ENCODE measurements around the gene ITM2A. TPM values are rescaled to one million over a fixed set of nuclear protein-coding genes. Genes with fewer than 3 reads are reported as not detected.

Gene ITM2A
- polyA plus RNA-seq (2013, experiment 1 of 2; ENCODE audit: insufficient read length): 1.8 TPM
- polyA plus RNA-seq (2013, experiment 2 of 2; ENCODE audit: insufficient read length): 2.7 TPM

GRCh38 chrX:79366873-79367749 lies at the start of gene ITM2A:
Gene ITM2A (minus strand): TSS chrX:79367334. CDS start chrX:79367215, 119 bp downstream.
- peak; percentile 1 for DNase-seq

GRCh38 chrX:79415056-79415455 lies 47.9 kb upstream of the ITM2A start:
- DNase-seq: no peak

GRCh38 chrX:79413963-79414362 lies 46.8 kb upstream of the ITM2A start:
- no peak for DNase-seq

- DNase-seq: peak; percentile 1
Measured at GRCh38 chrX:79412972-79413371, 45.8 kb upstream of the ITM2A start.

- DNase-seq: no peak
Measured at GRCh38 chrX:79412166-79412565, 45.0 kb upstream of the ITM2A start.

- DNase-seq: no peak
Measured at GRCh38 chrX:79409657-79410056, 42.5 kb upstream of the ITM2A start.

GRCh38 chrX:79408623-79409322 lies 41.6 kb upstream of the ITM2A start:
- DNase-seq: no peak

GRCh38 chrX:79400623-79401022 lies 33.5 kb upstream of the ITM2A start:
- no peak for DNase-seq

- DNase-seq: no peak
Measured at GRCh38 chrX:79375340-79375739, 8.2 kb upstream of the ITM2A start.

GRCh38 chrX:79371640-79372039 lies 4.5 kb upstream of the ITM2A start:
- no peak for DNase-seq

- no peak for DNase-seq
Measured at GRCh38 chrX:79371101-79371500, 4.0 kb upstream of the ITM2A start.

- no peak for DNase-seq
Measured at GRCh38 chrX:79369871-79370270, 2.7 kb upstream of the ITM2A start.

- DNase-seq: peak; percentile 17
Measured at GRCh38 chrX:79368441-79368840, 1.3 kb upstream of the ITM2A start.

GRCh38 chrX:79367907-79368306 lies 773 bp upstream of the ITM2A start:
- no peak for DNase-seq

- no peak for DNase-seq
Measured at GRCh38 chrX:79366556-79366872, 620 bp downstream of the ITM2A start.

GRCh38 chrX:79365591-79365990 lies 1.5 kb downstream of the ITM2A start:
- no peak for DNase-seq

GRCh38 chrX:79364306-79364705 lies 2.8 kb downstream of the ITM2A start:
- no peak for DNase-seq

GRCh38 chrX:79361192-79361870 lies 5.8 kb downstream of the ITM2A start:
- no peak for DNase-seq

GRCh38 chrX:79336869-79337815 lies 30.0 kb downstream of the ITM2A start:
- DNase-seq: no peak

GRCh38 chrX:79330022-79330421 lies 37.1 kb downstream of the ITM2A start:
- no peak for DNase-seq

- DNase-seq: no peak
Measured at GRCh38 chrX:79325263-79325958, 41.7 kb downstream of the ITM2A start.
